Aorta (tissue), 5 donors: ENCODE data around the gene CDC34. TPM values are rescaled to one million over a fixed set of nuclear protein-coding genes. Genes with fewer than 3 reads are reported as not detected.
A peak's percentile ranks its signal among the peaks of the same experiment; 100 is the strongest.

ENCODE experiments used
- ATAC-seq: fragments of 200-7000 bp; cut with Tn5 transposase; one replicate; pipeline ENCODE4 v1.9.1; 2022; ENCODE audit warnings: moderate library complexity; ENCODE audit not compliant: low FRiP score
- DNase-seq, 2 donors: peaks; one replicate each; pipeline ENCODE4 v3.0.0-alpha.2; 2020
- H3K27ac ChIP-seq, 2 donors: one replicate each; pipeline ENCODE4 v1.5.1; 2013; ENCODE audit warnings: low read length in 2 of 2, mild to moderate bottlenecking in 2 of 2, moderate library complexity in 2 of 2, control low read depth in 1 of 2, inconsistent platforms in 1 of 2, low read depth in 1 of 2
- H3K27me3 ChIP-seq, 2 donors: one replicate each; pipeline ENCODE4 v1.6.1; 2013; ENCODE audit warnings: control low read depth in 1 of 2, low read length in 1 of 2, mild to moderate bottlenecking in 1 of 2, moderate library complexity in 1 of 2; ENCODE audit not compliant: insufficient read depth in 2 of 2, control insufficient read depth in 1 of 2
- H3K36me3 ChIP-seq, 2 donors: one replicate each; pipeline ENCODE4 v1.6.1; 2013; ENCODE audit warnings: control low read depth in 1 of 2, low read length in 1 of 2, mild to moderate bottlenecking in 1 of 2; ENCODE audit not compliant: insufficient read depth in 2 of 2, control insufficient read depth in 1 of 2
- H3K4me1 ChIP-seq, 2 donors: one replicate each; pipeline ENCODE4 v1.6.1; 2013; ENCODE audit warnings: low read length in 2 of 2, control low read depth in 1 of 2, mild to moderate bottlenecking in 1 of 2, moderate library complexity in 1 of 2; ENCODE audit not compliant: insufficient read depth in 2 of 2, control insufficient read depth in 1 of 2
- H3K4me3 ChIP-seq, 2 donors: one replicate each; pipeline ENCODE4 v1.5.1; 2013; ENCODE audit warnings: low read length in 2 of 2, control low read depth in 1 of 2, mild to moderate bottlenecking in 1 of 2
- H3K9me3 ChIP-seq: one replicate; pipeline ENCODE4 v1.6.1; 2013; ENCODE audit warnings: mild to moderate bottlenecking, low read length; ENCODE audit not compliant: control insufficient read depth
- WGBS, 2 donors: extraction: QIAGEN DNeasy Blood & Tissue Kit; methylation state at CpG; one replicate each; pipeline ENCODE4 v1.1.7; 2013; 5-methylcytosine and 5-hydroxymethylcytosine counted together
- intact Hi-C, 2 donors: fragments of 100-400 bp; cut with DNase I; formaldehyde crosslinking; loops; one replicate each; pipeline versions ENCODE4 v1.14.2 to v1.15.0; 2022
- long read RNA-seq, 2 donors: library from polyadenylated mRNA; unstranded; transcript quantifications; one replicate each; pipeline ENCODE4 v2.0.0, GENCODE V29; 2020 to 2021
- polyA plus RNA-seq, 2 donors: library from polyadenylated mRNA; stranded (reverse); fragments of 200-250 nt; gene quantifications; one replicate each; pipeline ENCODE4 v1.2.3, GENCODE V29; 2013
- total RNA-seq, 2 donors: library from RNA; stranded (reverse); fragmentation: NEBNext Ultra II Directional; extraction: Animal tissue kit (Norgen Biotek cat#: 25700); gene quantifications; one replicate each; pipeline ENCODE4 v1.2.1, GENCODE V29; 2021
- donor health status: healthy with polysubstance abuse.
- donor health status: Bipolar disorder and iron deficiency.
- donor health status: DM: no; HTN: no; CAD: no.
- donor health status: DM: no; HTN: no; CAD: no.
- donor health status: DM: yes; HTN: yes; CAD: no.

CDC34 gene
- 10 to 100 TPM; 39.6 to 46.4 TPM for total RNA-seq
- polyA plus RNA-seq, result 10 to 100 TPM; 27.5 to 79.1 TPM
- long read RNA-seq, donor 1, transcript CDC34-201 (5 exons, 1,471 nt), result major isoform, 6 of 16 reads
- long read RNA-seq, donor 1, partial matches to known transcripts, result 3 of 16 reads
- long read RNA-seq, donor 1, other reads (novel, unspliced or antisense), result 7 of 16 reads
- long read RNA-seq, donor 2, transcript CDC34-201 (5 exons, 1,471 nt), result major isoform, 38 of 61 reads
- long read RNA-seq, donor 2, partial matches to known transcripts, result 10 of 61 reads
- long read RNA-seq, donor 2, other reads (novel, unspliced or antisense), result 10 of 61 reads

- peaks cover 0 to 6% of the 10 kb centered on the region in 2 donors for H3K4me1 ChIP-seq
- DNase-seq, result peak in 1 of 2 donors; percentile 79
- intact Hi-C loops, result no loop called here
- H3K27ac ChIP-seq, result peak within 1 kb of the TSS; percentile 24 to 53
- 0% methylated on average over 45 to 84 of the region's 84 CpGs for WGBS, 2 donors
- peak within 1 kb of the TSS; percentile 85 to 89 for H3K4me3 ChIP-seq
- H3K9me3 ChIP-seq, result no peaks in the 10 kb centered on the region
- peaks cover 0 to 8% of the 10 kb centered on the region in 2 donors for H3K36me3 ChIP-seq
- H3K27me3 ChIP-seq, result no peaks in the 10 kb centered on the region
- peak; percentile 1 for ATAC-seq
These were observed at the start of gene CDC34 for GRCh38 chr19:531753-532560. Gene CDC34, plus strand, starts transcription at chr19:531760. Its CDS starts 172 bp downstream, at chr19:531932.

GRCh38 chr19:482186-483041 is 49.1 kb upstream of the CDC34 start:
- ATAC-seq, result no peak
- H3K9me3 ChIP-seq, result no peaks in the 10 kb centered on the region
- H3K4me1 ChIP-seq, result no peaks in the 10 kb centered on the region
- no peaks in the 10 kb centered on the region for H3K36me3 ChIP-seq
- 52 to 56% methylated on average over 20 of the region's 20 CpGs for WGBS, 2 donors
- no peak overlapping the region for H3K4me3 ChIP-seq
- no peaks in the 10 kb centered on the region for H3K27me3 ChIP-seq
- intact Hi-C loops, result loop anchor here in 1 of 2 donors (10.0 kb wide), 1 partner anchor 138 kb away; the partner anchor contains the start of gene MIER2
- no peak for DNase-seq
- H3K27ac ChIP-seq, result no peak overlapping the region

DNA sequence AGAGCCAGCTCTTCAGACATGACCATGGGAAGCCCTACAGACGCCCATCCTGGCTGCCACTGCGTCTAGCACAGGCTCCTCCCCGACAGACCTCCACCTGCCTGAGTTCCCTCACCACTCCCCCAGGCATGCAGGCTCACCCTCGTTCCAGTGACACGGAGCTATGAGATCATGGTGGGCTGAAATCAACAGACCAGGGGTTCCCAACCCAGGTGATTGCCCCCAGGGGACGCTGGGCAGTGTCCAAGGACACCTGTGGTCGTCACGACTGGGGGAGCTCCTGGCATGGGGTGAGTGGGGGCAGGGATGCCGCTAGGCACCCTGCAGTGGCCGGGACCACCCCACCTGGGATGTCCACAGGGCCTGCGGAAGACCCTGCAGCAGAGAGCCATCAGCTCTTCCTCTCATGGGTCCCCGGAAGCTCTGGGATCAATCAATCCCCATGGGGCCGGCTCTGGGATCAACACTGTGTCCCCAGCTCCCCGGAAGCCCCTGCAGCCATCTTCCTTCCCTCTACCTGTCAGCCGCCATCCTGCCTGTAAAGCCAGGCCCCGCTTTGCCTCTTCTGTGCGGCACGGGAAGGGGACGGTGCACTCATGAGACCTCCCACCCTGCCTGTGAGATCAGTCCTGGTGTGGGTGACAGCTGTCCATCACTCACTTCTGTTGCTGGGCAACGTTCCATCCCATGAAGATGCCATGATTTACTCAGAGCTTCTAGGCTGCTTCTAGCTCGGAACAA is 48.1 kb upstream of the CDC34 start:
- no peaks in the 10 kb centered on the region for H3K4me1 ChIP-seq
- H3K27me3 ChIP-seq, result no peaks in the 10 kb centered on the region
- no peaks in the 10 kb centered on the region for H3K36me3 ChIP-seq
- no peak for DNase-seq
- no peak for ATAC-seq
- H3K9me3 ChIP-seq, result no peaks in the 10 kb centered on the region
- H3K27ac ChIP-seq, result no peak overlapping the region
- 59 to 61% methylated on average over 20 to 21 of the region's 21 CpGs for WGBS, 2 donors
- H3K4me3 ChIP-seq, result no peak overlapping the region
- intact Hi-C loops, result loop anchor here in 1 of 2 donors (10.0 kb wide), 1 partner anchor 139 kb away; the partner anchor contains the start of gene MIER2

DNA sequence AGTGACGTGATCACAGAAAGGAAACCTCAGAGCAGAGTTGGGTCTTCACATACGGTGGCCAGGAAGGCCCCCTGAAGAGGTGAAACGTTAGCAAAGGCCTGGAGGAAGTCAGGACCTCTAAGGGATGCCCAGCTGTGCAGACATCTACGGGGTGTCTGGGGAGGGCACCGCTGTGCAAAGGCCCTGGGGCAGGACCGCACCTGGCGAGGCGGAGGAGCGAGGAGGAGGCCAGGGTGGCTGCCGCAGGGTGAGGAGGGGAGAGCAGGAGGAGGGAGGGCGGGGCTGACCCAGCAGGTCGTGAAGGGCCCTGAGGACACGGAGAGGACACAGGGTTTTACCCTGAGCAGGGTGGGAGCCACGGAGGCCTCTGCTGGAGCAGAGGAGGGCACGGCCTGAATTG is 47.1 kb upstream of the CDC34 start:
- no peaks in the 10 kb centered on the region for H3K36me3 ChIP-seq
- 63 to 64% methylated on average over 15 of the region's 15 CpGs for WGBS, 2 donors
- DNase-seq (no peak), ATAC-seq (no peak)
- no peaks in the 10 kb centered on the region for H3K9me3 ChIP-seq
- H3K27me3 ChIP-seq, result no peaks in the 10 kb centered on the region
- intact Hi-C loops, result loop anchor here in 1 of 2 donors (10.0 kb wide), 1 partner anchor 140 kb away; the partner anchor contains the start of gene MIER2
- H3K27ac ChIP-seq, result no peak overlapping the region
- H3K4me1 ChIP-seq, result no peaks in the 10 kb centered on the region
- H3K4me3 ChIP-seq, result no peak overlapping the region

DNA sequence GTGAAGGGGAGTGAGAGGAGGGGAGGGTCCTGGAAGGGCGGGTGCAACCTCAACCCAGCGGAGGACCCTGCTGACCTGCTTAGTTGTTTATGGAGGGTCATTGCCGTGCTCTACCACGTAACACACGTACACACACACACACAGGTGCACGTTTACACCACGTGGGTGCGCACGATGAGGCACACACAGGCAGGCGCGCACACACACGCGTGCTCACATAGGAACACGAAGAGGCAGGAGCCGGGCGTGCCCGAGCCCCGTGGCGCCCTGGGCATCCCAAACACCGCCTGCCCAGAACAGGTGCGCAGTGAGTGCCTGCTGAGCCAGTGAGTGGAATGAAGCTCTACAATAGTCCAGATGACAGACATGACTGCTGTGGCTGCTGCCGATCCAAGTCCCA is 46.5 kb upstream of the CDC34 start:
- Histone ChIP-seq H3K4me1 (no peaks in the 10 kb centered on the region), H3K36me3 (no peaks in the 10 kb centered on the region), H3K4me3 (no peak overlapping the region), H3K27me3 (no peaks in the 10 kb centered on the region), H3K27ac (no peak overlapping the region), H3K9me3 (no peaks in the 10 kb centered on the region)
- WGBS, 2 donors, result 74 to 78% methylated on average over 22 of the region's 22 CpGs
- ATAC-seq (no peak), DNase-seq (no peak)
- intact Hi-C loops, result loop anchor here in 1 of 2 donors (10.0 kb wide), 1 partner anchor 140 kb away; the partner anchor contains the start of gene MIER2

GRCh38 chr19:485583-486236 is 45.9 kb upstream of the CDC34 start:
- Histone ChIP-seq H3K27ac (no peak overlapping the region), H3K27me3 (no peaks in the 10 kb centered on the region), H3K9me3 (no peaks in the 10 kb centered on the region), H3K4me3 (no peak overlapping the region), H3K36me3 (no peaks in the 10 kb centered on the region), H3K4me1 (no peaks in the 10 kb centered on the region)
- ATAC-seq (no peak), DNase-seq (no peak)
- intact Hi-C loops, result loop anchor here in 1 of 2 donors (10.0 kb wide), 1 partner anchor 141 kb away; the partner anchor contains the start of gene MIER2
- 11% methylated on average over 23 of the region's 23 CpGs for WGBS, 2 donors

GRCh38 chr19:488505-489417 is 42.8 kb upstream of the CDC34 start:
- peak; percentile 98 to 99 for DNase-seq
- WGBS, 2 donors, result 1% methylated on average over 60 to 114 of the region's 114 CpGs
- ATAC-seq, result peak; percentile 98

More at GRCh38 chr19:488505-489417, 42.8 kb upstream of the CDC34 start:
- H3K27ac ChIP-seq, result peak overlapping the region in 1 of 2 donors; percentile 72
- no peaks in the 10 kb centered on the region for H3K4me1 ChIP-seq
- peak overlapping the region; percentile 74 to 94 for H3K4me3 ChIP-seq
- no peaks in the 10 kb centered on the region for H3K27me3 ChIP-seq
- intact Hi-C loops, result loop anchor here in 1 of 2 donors (2.0 to 10.0 kb wide), 2 partner anchors 18 to 144 kb away; partner anchors contain the start of genes MIER2 and TPGS1
- H3K36me3 ChIP-seq, result no peaks in the 10 kb centered on the region
- no peaks in the 10 kb centered on the region for H3K9me3 ChIP-seq
